Left kidney (tissue), 2 donors: ENCODE results near the gene WDR70. TPM values are rescaled to one million over a fixed set of nuclear protein-coding genes. Genes with fewer than 3 reads are reported as not detected.
"Not testable (repeated sequence)": the region's sequence is repeated elsewhere in the genome, so short reads cannot be mapped to it uniquely, and the experiment has no call there.

Experiments used
- DNase-seq: peaks from one replicate; pipeline ENCODE4 v3.0.0-alpha.2; 2013
- polyA plus RNA-seq: library from polyadenylated mRNA; unstranded; fragments of 120-200 nt; gene quantifications from one replicate; pipeline ENCODE4 v1.2.1, GENCODE V29; 2013; ENCODE audit not compliant: insufficient read length

The WDR70 gene
- polyA plus RNA-seq, 1 donor = 56.7 TPM

DNA sequence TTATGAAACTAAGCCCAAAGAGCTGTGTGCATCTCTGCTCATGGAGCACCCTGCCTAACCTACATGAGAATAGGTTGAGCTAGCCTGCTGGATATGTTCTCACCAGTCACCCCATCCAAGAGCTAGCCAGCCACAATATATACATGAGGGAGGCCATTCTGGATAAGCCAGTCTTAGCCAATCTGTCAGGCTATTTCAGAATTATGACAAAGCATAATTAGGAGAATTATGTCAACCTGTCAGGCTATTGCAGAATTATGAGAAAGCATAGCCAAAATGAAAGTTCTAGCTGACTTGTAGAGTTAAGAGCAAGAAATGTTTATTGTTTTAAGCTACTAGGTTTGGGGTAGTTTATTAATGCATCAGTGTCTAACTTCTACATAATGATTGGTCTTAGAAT is 189.8 kb downstream of the WDR70 start:
- no peak for DNase-seq

DNA sequence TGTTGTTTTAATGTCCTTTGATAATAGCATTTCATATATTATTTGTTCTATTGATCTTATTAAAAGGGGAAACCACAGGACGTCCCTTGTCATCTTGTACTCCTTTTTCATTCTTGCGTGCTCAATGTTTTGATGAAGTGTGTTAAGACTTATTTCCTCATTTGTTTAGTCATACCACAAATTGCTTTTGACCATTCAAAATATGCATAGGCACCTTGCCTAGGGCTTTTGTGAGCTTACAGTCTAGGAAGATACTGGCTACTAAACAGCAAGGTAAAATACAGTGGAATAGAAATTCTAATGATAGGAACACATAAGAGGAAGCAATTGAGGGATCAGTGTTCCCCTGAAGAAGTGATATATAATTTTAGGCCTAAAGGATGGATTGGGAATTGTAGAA is 190.3 kb downstream of the WDR70 start:
- no peak for DNase-seq

DNA sequence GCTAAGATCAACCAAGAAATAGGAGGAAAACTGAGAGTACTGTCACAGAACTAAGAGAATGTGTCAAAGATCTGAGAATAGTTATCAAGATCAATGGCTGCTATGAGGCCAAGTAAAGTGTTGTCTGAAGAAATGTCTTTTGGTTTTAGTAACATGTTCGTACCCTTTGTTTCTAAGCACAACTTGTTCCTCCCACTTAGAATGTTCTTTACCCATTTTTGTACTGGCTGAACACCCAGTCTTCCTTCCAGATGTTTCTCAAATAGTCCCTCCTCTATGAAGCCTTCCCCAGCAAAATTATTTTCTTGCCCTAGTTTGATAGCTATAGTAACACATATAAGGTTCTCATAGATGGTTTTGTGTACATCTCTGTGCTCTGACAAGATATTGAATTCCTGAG is 191.5 kb downstream of the WDR70 start:
- DNase-seq = no peak

DNA sequence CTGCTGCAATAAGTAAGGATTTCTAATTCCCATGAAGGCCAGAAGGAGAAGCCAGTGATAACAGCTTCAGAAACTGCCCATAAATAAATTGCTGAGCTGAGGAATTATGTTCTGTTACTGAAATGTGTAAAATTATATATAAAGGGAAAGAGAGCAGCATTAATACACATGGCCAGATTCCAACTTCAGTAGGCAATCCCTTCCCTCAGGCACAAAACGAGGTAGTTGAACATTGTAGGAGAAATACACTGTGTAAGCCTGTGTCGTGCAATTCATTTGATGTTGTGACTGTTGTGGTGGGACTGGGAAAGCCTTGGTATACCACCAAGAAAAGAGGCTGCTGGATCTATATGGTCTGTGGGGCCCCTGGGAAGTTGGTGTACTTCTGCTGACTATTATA is 192.9 kb downstream of the WDR70 start:
- DNase-seq = no peak

DNA sequence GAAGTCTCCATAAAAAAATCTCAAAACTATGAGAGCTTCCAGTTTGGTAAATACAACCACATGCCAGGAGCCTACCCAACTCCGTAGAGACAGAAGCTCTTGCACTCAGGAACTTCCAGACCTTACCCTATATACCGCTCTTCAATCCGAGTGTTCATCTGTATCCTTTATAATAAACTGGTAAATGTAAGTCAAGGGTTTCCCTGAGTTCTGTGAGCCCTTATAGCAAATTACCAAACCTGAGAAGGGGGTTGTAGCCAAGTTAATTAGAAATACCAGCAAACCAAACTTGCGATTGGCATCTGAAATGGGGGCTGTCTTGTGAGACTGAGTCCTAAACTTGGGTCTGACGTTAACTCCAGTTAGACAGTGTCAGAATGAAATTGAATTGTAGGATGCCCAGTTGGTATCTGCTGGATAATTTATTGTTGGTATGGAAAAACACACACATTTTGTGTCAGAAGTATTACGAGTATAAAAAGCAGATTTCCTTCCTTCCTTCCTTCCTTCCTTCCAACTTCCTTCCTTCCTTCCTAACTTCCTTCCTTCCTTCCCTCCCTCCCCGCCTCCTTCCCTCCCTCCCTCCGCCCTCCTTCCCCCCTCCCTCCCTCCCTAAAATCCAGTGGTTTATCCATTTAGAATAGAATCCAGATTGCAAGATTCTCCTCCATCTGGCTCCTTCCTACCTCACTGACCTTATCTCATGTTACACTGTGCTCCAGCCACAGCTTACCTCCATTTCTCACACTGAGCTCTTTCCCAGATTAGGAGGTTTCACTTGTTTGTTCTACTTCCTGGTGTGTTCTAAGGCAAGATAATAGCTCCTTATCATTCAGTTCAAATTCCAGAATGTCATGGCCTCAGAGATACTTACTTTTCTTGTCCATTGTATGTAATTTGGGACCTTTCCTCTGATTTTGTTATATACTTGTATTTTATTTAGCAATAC is 196.7 kb downstream of the WDR70 start:
- DNase-seq = no peak

DNA sequence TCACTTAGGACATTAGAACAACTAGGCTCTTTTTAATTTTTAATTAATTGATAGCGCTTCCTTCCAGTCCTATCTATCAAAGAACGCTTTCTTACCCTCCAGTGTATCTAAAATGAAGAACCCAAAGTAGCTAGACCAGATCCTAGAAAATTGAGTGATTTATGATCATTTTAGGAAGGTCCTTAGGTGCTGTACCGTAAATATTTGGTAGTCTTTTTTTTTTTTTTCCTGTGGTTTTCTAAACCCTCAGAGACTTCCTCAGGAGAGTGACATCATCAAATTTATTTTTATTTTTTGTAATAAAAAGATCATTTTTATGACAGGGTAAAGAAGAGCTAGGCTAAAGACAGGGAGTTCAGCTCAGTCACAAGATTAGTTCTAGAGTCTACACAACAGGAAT is 197.4 kb downstream of the WDR70 start:
- DNase-seq = no peak

DNA sequence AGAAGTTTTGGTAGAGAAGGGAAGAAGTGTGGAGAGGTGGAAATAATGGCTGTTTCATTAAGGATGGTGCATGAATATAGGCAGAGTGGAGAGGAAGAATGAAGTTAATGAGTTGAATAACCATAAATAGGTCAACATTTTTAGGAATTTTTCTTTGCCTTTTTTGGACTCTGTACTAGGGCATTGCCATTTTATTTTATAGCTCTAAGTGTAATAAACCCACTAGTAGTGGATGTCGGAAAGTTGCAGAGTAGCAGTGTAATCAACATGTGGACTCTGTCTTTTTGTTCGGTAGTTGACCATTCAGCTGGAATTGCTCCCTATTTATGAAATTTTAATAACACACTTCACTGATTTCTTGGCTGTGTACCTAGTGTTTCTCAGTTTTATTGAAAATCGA is 199.1 kb downstream of the WDR70 start:
- no peak for DNase-seq

DNA sequence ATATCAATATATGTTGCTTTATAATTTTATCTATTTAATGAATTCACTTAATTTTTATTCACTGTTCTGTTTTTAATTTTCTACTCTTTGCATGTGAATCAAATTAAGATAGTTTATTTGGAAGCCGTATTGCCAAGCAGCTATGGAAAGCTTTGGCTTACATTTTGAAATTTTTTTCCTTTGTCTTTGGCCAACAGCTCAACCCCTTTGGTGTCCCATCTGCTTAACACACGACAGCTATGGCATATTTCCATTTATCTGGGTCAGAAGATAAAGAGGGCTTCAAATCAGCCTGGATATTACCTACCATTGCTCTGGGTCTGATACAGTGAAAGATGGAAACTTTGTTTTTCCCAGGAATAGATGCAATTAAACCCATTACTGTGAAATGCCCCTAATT is 201.0 kb downstream of the WDR70 start:
- no peak for DNase-seq

DNA sequence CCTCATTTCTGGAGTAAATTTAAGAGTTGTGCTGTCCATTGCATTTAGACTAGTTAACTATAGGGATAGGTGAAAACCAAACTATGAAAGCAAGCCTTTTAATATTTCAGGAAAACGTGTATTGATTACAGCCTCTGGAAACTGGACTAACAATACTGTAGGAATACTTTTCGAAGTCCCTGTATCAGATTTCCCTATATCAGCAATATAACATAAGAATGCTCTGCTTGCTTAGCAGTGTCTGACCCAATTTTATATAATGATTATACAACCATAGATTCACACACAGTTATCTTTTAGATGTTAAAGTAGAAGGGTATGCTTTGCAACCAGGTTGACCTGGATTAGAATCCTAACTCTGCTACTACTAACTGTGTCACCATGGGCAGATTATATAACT is 203.1 kb downstream of the WDR70 start:
- DNase-seq = no peak

DNA sequence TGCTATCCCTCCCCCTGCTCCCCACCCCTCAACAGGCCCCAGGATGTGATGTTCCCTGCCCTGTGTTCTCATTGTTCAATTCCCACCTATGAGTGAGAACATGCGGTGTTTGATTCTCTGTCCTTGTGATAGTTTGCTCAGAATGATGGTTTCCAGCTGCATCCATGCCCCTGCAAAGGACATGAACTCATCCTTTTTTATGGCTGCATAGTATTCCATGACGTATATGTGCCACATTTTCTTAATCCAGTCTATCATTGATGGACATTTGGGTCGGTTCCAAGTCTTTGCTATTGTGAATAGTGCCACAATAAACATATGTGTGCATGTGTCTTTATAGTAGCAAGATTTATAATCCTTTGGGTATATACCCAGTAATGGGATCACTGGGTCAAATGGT is 214.2 kb downstream of the WDR70 start:
- not testable (repeated sequence) for DNase-seq

DNA sequence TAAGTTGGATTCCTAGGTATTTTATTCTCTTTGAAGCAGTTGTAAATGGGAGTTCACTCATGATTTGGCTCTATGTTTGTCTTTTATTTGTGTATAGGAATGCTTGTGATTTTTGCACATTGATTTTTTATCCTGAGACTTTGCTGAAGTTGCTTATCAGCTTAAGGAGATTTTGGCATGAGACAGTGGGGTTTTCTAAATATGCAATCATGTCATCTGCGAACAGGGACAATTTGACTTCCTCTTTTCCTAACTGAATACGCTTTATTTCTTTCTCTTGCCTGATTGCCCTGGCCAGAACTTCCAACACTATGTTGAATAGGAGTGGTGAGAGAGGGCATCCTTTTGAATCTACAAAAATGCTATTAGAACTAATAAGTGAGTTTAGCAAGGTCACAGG is 215.7 kb downstream of the WDR70 start:
- not testable (repeated sequence) for DNase-seq

DNA sequence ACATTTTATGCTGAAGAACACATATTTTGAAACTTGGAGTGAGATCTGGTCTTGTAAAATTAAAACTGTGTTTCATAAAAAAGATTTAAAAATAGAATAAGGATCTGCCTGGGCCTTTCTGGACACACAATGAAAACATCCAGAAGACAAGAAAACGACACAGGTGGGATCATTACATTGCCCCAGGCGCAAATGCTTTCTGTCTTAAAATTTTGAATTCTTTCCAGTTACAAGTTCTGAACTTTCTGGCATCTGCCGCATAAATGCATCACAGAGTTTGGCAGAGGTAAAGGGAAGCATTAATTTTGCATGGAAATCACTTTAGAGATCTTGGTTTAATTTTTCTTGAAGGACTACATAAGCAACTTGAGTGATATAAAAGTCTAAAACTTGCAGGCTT is 219.6 kb downstream of the WDR70 start:
- no peak for DNase-seq

DNA sequence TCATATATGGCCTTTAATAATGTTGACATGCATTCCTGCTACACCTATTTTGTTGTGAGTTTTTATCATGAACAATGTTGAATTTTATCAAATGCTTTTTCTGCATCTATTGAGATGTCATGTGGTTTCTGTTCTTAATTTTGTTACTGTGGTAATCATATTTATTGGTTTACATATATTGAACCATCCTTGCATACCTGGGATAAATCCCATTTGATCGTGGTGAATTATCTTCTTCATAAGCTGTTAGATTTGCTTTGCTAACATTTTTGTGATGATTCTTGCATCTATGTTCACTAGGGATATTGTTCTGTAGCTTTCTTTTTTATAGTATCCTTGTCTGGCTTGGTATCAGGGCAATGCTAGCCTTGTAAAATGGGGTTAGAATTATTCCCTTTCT is 222.0 kb downstream of the WDR70 start:
- DNase-seq = no peak

DNA sequence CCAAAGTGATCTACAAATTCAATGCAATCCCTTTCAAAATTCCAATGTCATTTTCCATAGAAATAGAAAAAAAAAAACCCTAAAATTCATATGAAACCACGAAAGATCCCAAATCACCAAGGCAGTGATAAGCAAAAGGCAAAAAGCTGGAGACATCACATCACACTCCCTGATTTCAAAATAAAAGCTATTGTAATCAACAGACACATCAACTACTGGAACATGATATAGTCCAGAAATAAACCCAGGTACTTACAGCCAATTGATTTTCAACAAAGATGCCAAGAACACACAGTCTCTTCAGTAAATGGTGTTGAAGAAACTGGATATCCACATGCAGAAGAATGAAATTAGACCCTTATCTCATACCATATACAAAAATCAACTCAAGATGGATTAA is 224.0 kb downstream of the WDR70 start:
- DNase-seq = no peak

DNA sequence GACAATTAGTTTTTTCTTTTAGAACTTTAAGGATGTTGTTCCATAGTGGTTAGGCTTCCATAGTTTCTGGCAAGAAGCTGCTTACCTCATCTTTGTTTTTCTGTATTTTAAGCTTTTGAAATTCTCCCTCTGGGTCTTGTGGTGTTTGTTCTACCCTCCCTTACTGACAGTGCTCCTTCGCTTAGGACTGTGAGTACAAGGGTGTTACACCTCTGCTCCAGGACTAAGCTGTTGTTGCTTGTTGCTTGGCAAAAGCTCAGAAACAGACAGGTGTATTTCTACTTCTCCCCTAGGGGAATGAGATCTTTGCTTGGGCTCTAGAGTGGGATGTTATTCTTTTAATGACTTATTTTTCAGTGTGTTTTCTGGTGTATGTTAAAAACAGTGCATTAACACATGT is 225.2 kb downstream of the WDR70 start:
- DNase-seq = no peak

DNA sequence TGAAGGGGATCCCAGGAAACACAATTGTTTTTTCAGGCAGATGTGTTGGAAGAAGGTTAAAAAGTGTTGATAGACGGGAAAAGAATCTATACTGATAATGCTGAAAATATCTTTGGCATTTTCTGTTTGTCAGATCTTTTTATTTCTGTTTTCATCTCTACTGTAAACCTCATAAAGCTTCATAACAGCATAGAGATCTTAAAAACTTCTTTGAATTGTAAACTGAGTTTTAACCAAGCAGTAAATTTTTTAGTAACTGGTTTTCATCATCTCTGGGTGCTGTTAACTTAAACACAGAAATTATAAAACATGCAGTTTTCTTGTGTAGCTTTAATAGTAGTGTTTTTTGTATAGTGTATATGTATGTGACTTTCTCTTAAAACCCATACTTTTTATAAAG is 227.0 kb downstream of the WDR70 start:
- no peak for DNase-seq

DNA sequence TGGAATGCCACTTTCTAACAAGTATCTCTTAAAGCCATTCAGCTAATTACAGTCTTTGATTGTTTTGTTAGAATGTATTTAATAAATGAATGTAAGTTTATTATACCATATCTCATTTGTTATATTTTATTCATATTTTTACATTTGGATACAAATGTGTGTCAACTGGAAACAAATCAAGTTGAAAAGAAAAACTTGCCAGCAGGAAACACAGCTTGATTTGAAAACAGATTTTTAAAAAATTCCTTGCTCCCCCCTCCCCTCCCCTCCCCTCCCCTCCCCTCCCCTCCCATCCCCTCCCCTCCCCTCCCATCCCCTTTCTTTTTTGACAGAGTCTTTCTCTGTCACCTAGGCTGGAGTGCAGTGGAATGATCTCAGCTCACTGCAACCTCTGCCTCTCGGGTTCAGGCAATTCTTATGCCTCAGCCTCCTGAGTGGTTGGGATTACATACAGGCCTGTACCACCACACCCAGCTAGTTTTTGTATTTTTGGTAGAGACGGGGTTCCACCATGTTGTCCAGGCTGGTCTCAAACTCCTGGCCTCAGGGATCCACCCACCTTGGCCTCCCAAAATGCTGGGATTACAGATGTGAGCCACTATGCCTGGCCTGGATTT is 227.6 kb downstream of the WDR70 start:
- DNase-seq = no peak

DNA sequence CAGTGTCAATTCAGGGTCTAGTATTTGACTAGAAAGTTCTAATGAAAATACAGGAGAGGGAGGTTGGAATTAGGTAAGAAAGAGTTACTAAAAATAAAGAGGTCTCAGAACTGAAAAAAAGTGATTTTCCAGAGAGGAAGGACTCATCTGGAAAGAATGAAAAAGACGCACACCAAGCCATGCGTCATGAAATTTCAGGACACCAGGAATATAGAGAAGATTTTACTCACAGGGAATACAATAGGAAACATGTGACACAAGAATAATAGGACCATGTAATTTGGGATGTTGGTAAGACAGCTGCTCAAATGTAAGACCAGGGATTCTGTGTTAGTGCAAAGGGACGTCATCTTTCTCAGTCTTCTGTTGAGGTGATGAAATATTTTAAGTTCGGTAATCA is 236.1 kb downstream of the WDR70 start:
- no peak for DNase-seq

DNA sequence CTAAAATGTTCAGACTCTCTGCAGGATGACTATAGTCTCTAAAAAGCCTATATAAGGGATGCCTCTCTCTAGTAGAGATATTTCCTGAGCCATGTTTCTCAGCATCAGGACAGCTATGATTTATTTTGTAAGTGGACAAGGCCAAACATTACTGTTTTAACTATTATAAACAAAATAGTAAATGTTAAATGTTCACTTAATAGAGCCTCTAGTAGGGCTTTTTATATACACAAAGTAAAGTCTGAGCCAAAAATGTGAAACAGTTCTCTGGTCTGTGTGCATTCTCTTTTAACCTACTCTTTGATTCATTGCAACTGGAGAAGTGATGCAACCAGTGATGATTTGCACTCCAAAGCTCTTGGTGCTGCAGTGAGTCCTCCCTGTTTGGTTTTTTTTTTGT is 240.2 kb downstream of the WDR70 start:
- no peak for DNase-seq

DNA sequence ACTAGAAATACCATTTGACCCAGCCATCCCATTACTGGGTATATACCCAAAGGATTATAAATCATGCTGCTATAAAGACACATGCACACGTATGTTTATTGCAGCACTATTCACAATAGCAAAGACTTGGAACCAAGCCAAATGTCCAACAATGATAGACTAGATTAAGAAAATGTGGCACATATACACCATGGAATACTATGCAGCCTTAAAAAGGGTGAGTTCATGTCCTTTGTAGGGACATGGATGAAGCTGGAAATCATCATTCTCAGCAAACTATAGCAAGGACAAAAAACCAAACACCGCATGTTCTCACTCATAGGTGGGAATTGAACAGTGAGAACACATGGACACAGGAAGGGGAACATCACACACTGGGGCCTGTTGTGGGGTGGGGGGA is 243.2 kb downstream of the WDR70 start:
- DNase-seq = not testable (repeated sequence)

DNA sequence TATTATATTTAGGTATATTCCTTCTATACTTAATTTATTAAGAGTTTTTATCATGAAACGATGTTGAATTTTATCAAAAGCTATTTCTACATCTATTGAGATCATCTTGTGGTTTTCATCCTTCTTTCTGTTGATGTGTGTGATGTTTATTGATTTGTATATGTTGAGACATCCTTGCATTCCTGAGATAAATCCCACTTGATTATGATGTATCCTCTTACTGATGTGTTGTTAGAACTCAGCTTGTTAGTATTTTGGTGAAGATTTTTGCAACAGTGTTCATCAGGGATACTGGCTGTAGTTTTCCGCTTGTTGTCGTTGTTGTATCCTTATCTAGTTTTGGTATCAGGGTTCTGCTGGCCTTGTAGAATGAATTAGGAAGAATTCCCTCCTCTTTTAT is 247.1 kb downstream of the WDR70 start:
- DNase-seq = no peak

DNA sequence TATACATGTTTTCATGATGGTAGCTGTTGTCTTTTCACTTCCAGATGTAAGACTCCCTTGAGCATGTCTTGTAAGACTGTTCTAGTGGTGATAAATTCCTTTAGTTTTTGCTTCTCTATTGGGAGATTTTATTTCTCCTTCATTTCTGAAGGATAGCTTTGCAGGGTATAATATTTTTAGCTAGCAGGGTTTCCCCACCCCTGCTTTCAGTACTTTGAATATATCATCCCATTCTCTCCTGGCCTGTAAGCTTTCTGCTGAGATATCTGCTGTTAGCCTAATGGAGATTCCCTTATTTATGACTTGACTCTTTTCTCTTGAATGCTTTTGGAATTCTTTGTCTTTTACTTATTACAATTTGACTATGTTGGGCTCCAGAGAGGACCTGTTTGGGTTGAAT is 249.8 kb downstream of the WDR70 start:
- no peak for DNase-seq

DNA sequence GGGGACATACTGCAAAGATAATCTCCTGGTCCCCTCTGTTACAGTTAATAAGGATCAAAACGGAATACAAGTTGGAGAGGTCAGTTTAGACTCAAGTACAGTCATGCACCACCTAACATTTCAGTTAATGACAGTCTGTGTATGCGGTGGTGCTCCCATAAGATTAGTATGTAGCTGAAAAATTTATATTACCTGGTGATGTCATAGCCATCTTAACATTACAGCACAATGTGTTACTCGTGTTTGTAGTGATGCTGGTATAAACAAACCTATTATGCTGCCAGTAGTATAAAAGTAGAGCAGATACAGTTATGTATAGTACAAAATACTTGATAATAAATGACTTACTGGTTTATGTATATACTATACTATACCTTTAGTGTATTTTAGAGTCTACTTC is 252.8 kb downstream of the WDR70 start:
- no peak for DNase-seq
